ENCODE measurements around the gene STOX1. TPM values are rescaled to one million over a fixed set of nuclear protein-coding genes. Genes with fewer than 3 reads are reported as not detected.
A peak's percentile ranks its signal among the peaks of the same experiment; 100 is the strongest.

STOX1 gene
- total RNA-seq, 1 donor from 2014 or later, result 8.0 TPM

DNA sequence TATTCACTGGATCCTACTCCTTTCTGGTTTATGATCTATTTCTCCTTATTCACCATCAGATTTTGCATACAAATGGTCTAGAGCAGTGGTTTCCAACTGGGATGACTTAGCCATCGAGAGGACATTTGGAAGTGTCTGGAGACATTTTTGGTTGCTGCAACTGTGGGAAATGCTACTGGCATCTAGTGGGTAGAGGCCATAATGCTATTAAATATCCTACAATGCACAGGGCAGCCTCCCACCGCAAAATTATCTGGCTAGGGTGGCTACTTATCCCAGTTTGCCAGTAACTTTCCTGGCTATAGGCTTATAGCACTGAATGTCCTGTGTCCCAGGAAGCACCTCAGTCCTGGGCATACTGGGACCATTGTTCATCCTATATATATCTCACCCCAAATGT is 52.3 kb downstream of the STOX1 start:
- TF ChIP-seq, protein P1, sequence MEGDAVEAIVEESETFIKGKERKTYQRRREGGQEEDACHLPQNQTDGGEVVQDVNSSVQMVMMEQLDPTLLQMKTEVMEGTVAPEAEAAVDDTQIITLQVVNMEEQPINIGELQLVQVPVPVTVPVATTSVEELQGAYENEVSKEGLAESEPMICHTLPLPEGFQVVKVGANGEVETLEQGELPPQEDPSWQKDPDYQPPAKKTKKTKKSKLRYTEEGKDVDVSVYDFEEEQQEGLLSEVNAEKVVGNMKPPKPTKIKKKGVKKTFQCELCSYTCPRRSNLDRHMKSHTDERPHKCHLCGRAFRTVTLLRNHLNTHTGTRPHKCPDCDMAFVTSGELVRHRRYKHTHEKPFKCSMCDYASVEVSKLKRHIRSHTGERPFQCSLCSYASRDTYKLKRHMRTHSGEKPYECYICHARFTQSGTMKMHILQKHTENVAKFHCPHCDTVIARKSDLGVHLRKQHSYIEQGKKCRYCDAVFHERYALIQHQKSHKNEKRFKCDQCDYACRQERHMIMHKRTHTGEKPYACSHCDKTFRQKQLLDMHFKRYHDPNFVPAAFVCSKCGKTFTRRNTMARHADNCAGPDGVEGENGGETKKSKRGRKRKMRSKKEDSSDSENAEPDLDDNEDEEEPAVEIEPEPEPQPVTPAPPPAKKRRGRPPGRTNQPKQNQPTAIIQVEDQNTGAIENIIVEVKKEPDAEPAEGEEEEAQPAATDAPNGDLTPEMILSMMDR (IDR thresholded peaks at IDR 0.05; ENCODE audit: unreplicated experiment), result no peak
- Mint-ChIP-seq H3K4me1 (ENCODE audit: low read depth) (peaks cover 37% of the 10 kb centered on the region), H3K36me3 (ENCODE audit: insufficient read depth) (peaks cover 2% of the 10 kb centered on the region), H3K27ac (no peak overlapping the region), H3K4me3 (ENCODE audit: low read depth) (no peak overlapping the region), H3K9me3 (ENCODE audit: low read depth) (no peaks in the 10 kb centered on the region), H3K27me3 (no peaks in the 10 kb centered on the region)
- DNase-seq (ENCODE audit: low spot score, unreplicated experiment), result no peak

DNA sequence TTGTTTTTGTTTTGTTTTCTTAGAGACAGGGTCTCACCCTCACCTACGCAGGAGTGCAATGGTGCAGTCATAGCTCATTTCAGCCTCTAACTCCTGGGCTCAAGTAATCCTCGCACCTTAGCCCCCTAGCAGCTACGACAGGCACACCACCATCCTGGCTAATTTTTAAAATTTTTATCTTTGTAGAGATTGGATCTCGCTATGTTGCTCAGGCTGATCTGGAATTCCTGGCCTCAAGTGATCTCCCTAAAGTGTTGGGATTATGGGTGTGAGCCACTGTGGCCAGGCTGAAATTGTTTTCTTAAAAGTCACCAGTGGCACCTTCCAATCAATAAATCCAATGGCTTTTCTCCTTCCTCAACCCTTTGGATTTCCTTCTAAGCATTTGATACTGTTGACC is 52.9 kb downstream of the STOX1 start:
- H3K27ac Mint-ChIP-seq, result no peak overlapping the region
- no peaks in the 10 kb centered on the region for H3K9me3 Mint-ChIP-seq (ENCODE audit: low read depth)
- DNase-seq (ENCODE audit: low spot score, unreplicated experiment), result no peak
- H3K4me1 Mint-ChIP-seq (ENCODE audit: low read depth), result peaks cover 36% of the 10 kb centered on the region
- H3K36me3 Mint-ChIP-seq (ENCODE audit: insufficient read depth), result peaks cover 4% of the 10 kb centered on the region
- TF ChIP-seq, protein P1 (IDR thresholded peaks at IDR 0.05; ENCODE audit: unreplicated experiment), result no peak
- H3K27me3 Mint-ChIP-seq, result no peaks in the 10 kb centered on the region
- H3K4me3 Mint-ChIP-seq (ENCODE audit: low read depth), result no peak overlapping the region

GRCh38 chr10:68895041-68895440 is 67.7 kb downstream of the STOX1 start:
- H3K27ac Mint-ChIP-seq, result no peak overlapping the region
- TF ChIP-seq, protein P1 (IDR thresholded peaks at IDR 0.05; ENCODE audit: unreplicated experiment), result no peak
- H3K4me3 Mint-ChIP-seq (ENCODE audit: low read depth), result no peak overlapping the region
- H3K36me3 Mint-ChIP-seq (ENCODE audit: insufficient read depth), result no peaks in the 10 kb centered on the region
- no peak for DNase-seq (ENCODE audit: low spot score, unreplicated experiment)
- peaks cover 1% of the 10 kb centered on the region for H3K4me1 Mint-ChIP-seq (ENCODE audit: low read depth)
- H3K9me3 Mint-ChIP-seq (ENCODE audit: low read depth), result no peaks in the 10 kb centered on the region
- no peaks in the 10 kb centered on the region for H3K27me3 Mint-ChIP-seq

DNA sequence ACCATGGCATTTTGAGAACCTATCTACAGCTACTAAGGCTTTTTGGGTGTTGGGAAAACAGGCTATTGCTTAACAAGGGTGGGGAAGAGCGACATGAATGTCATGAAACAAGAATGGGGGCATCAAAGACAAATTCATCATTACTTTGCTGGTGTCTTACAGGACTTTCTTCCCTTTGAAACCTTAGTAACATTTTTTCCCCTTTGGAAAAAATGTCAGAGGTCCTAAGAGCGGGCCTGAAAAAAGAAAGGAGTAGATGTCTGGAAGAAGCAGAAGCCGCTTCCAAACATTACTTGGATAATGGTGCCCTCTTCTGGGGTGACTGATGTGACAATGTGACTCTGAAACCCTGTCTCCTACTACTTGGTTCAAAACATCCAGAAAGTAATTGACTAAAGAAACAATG is 70.0 kb downstream of the STOX1 start:
- Mint-ChIP-seq H3K4me3 (ENCODE audit: low read depth) (no peak overlapping the region), H3K9me3 (ENCODE audit: low read depth) (no peaks in the 10 kb centered on the region), H3K27ac (no peak overlapping the region), H3K27me3 (no peaks in the 10 kb centered on the region), H3K4me1 (ENCODE audit: low read depth) (peaks cover 11% of the 10 kb centered on the region), H3K36me3 (ENCODE audit: insufficient read depth) (no peaks in the 10 kb centered on the region)
- TF ChIP-seq, protein P1 (IDR thresholded peaks at IDR 0.05; ENCODE audit: unreplicated experiment), result peak; percentile 62
- DNase-seq (ENCODE audit: low spot score, unreplicated experiment), result peak; percentile 15

DNA sequence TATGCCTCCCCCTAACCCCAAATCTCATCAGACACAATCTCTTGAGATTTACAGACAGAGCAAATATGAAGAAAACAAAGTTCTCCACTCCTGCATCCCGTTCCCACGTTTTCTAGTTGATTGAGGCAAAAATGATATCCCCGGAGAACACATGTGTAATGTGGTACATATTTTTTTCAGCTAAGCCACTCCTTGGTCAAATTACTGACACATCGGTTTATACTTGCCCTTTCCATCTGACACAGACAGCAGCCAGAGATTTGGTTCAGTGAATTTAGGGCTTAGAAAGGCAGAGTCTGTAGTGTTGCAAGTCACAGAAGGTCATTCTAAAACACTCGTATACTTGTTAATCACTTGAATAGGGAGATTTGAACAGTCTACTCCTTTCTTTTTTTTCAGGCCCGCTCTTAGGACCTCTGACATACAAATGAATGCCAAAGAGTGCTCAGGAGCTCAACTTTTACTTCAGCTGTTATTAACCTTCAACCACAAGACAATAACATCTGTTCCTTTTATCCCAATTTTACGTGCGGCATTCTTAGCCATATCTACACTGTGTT is 71.9 kb downstream of the STOX1 start:
- H3K27me3 Mint-ChIP-seq, result no peaks in the 10 kb centered on the region
- TF ChIP-seq, protein P1 (IDR thresholded peaks at IDR 0.05; ENCODE audit: unreplicated experiment), result no peak
- H3K9me3 Mint-ChIP-seq (ENCODE audit: low read depth), result no peaks in the 10 kb centered on the region
- peaks cover 19% of the 10 kb centered on the region for H3K4me1 Mint-ChIP-seq (ENCODE audit: low read depth)
- peak overlapping the region; percentile 29 for H3K4me3 Mint-ChIP-seq (ENCODE audit: low read depth)
- H3K36me3 Mint-ChIP-seq (ENCODE audit: insufficient read depth), result peaks cover 3% of the 10 kb centered on the region
- DNase-seq (ENCODE audit: low spot score, unreplicated experiment), result no peak
- peak overlapping the region; percentile 61 for H3K27ac Mint-ChIP-seq
